Activated CD4-positive, alpha-beta T cell treated with anti-CD3 and anti-CD28 coated beads, Interleukin-2, amount 10 ng/mL, durations not matched to agents 24 days and 14 days (primary cell): ENCODE results near the gene GPLD1. TPM values are rescaled to one million over a fixed set of nuclear protein-coding genes. Genes with fewer than 3 reads are reported as not detected.

Experiments
- DNase-seq: peaks from one replicate; pipeline ENCODE4 v3.0.0; 2022
- H3K27ac Mint-ChIP-seq: one replicate; pipeline ENCODE4 v1.8.0; 2022; ENCODE audit warnings: mild to moderate bottlenecking, mixed read lengths
- H3K27me3 Mint-ChIP-seq: one replicate; pipeline ENCODE4 v1.8.0; 2022; ENCODE audit warnings: mixed read lengths
- H3K36me3 Mint-ChIP-seq: one replicate; pipeline ENCODE4 v1.8.0; 2022; ENCODE audit warnings: low read depth, mild to moderate bottlenecking, mixed read lengths
- H3K4me1 Mint-ChIP-seq: one replicate; pipeline ENCODE4 v1.8.0; 2021; ENCODE audit warnings: mixed read lengths
- H3K4me3 Mint-ChIP-seq: one replicate; pipeline ENCODE4 v1.8.0; 2022; ENCODE audit warnings: mild to moderate bottlenecking, moderate library complexity, mixed read lengths
- H3K9me3 Mint-ChIP-seq: one replicate; pipeline ENCODE4 v1.8.0; 2021; ENCODE audit warnings: mixed read lengths
- intact Hi-C: fragments of 100-400 bp; cut with micrococcal nuclease; formaldehyde crosslinking; loops from one replicate; pipeline ENCODE4 v1.15.1; 2023
- total RNA-seq: library from RNA; stranded (reverse); gene quantifications from 2 replicates; pipeline ENCODE4 v1.2.3, GENCODE V29; 2022

The GPLD1 gene
- total RNA-seq, 1 donor from 2014 or later, result 0.44 TPM

DNA sequence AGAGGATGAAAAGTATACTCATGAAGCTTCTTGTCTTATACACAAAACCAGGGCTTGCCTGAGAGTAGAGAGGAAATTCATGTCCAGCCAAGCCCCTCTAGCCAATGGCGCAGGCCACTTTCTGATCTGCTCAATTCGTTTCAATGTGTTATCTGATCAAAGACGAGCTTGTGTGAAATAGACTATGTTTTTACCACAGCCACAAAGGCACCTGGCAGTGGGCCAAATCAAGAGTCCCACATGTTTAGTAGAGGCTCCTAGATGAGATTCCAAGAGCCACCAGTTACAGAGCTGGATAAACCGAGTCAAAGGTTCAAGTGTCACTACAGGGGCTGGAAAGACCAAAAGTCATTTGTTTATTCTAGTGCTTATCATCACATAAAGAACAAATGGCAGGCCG, 34.9 kb downstream of the GPLD1 start:
- H3K4me3 Mint-ChIP-seq, result no peak overlapping the region
- DNase-seq, result no peak
- H3K27ac Mint-ChIP-seq, result no peak overlapping the region
- H3K4me1 Mint-ChIP-seq, result no peaks in the 10 kb centered on the region
- intact Hi-C loops, result no loop called here
- no peaks in the 10 kb centered on the region for H3K36me3 Mint-ChIP-seq
- no peaks in the 10 kb centered on the region for H3K27me3 Mint-ChIP-seq
- no peaks in the 10 kb centered on the region for H3K9me3 Mint-ChIP-seq

DNA sequence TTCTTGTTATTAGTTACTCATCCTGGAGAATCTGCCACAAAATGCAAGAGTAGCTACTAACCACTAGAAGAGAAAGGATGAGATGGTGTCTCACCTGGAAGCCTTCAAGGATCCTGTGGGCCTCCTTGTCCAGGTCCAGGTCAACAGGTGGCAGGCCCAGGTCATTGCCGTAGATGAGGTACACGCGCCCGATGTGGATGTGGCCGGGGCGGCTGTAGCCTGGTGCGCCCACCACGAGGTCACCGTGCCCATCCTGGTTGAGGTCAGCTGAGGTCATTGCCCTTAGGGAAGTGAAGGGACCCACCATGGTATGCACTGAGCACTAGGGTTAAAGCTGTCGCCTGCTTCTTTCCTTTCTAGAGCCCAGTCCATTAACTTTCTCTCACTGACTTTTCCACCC, 35.5 kb downstream of the GPLD1 start:
- H3K4me3 Mint-ChIP-seq, result no peak overlapping the region
- H3K27me3 Mint-ChIP-seq, result no peaks in the 10 kb centered on the region
- no peaks in the 10 kb centered on the region for H3K36me3 Mint-ChIP-seq
- no peaks in the 10 kb centered on the region for H3K9me3 Mint-ChIP-seq
- H3K4me1 Mint-ChIP-seq, result no peaks in the 10 kb centered on the region
- DNase-seq, result no peak
- intact Hi-C loops, result no loop called here
- no peak overlapping the region for H3K27ac Mint-ChIP-seq

DNA sequence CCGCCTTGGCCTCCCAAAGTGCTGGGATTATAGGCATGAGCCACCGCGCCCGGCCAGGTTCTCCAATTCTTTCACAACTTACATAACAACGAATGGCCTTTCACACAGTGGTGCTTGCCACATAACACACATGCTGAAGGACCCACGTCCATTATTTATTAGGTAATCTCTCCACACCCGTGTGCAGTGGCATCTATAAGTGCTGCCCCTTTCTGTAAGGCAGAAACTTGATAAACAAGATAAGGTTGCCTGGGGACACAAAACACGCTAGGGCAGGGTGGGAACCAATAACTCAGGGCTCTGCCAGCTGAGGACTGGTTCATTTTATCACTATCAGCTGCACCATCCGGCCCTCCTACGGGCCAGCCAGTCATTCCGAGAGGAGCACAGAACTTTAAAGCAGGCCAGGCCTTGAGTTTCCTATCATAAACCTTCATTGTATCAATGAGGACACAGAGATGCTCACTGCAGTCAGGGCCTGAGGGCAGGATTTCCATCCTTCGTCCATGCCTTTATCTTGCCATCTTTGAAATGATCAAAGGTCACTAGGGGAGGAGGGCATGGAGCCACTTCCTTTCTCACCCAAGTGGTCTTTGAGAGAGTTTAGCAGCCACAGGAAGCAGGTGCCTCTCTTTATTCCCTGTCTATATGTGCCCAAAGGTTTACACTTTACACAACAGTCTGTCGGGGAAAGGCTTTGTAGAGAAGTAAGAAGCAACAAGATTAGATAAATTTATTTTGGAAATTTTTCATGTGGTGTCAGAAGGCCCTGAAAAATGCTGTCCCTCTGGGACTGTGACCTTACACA, 37.6 kb downstream of the GPLD1 start:
- Mint-ChIP-seq H3K9me3 (no peaks in the 10 kb centered on the region), H3K27me3 (no peaks in the 10 kb centered on the region), H3K27ac (no peak overlapping the region), H3K4me1 (no peaks in the 10 kb centered on the region), H3K36me3 (no peaks in the 10 kb centered on the region), H3K4me3 (no peak overlapping the region)
- intact Hi-C loops, result no loop called here
- DNase-seq, result no peak

DNA sequence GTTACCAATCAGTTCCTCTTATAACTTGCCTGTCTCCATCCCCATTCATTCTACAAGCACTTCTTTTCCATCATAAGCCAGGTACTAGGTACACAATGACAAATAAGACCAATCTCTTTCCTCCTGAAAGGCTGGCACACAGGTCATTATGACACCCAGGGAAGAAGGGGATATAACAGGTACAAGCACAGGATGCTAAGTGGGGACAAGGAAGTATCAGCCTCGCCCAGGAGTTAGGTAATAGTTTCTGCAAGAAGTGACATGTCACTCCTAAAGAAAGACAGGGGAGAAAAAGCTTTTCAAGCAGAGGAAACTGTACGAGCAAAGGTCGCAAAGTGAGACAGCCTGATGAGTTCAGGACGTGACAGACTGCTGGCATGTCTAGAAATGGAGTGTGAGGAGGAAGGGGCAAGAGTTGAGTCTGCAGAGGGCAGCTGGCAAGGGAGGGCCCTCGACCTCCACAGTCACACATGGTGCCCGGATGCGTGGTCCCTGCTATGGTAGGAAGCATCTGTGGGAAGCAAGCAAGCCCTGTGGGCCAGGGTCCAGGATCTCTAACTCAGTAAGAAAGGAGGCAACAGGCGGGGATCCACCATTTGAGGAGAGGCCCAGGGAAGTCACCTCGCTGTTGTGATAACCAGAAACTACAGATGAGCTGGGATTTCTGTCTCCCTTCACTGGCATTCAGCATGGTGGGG, 40.4 kb downstream of the GPLD1 start:
- no peaks in the 10 kb centered on the region for H3K9me3 Mint-ChIP-seq
- intact Hi-C loops, result no loop called here
- no peak overlapping the region for H3K27ac Mint-ChIP-seq
- no peaks in the 10 kb centered on the region for H3K27me3 Mint-ChIP-seq
- H3K4me1 Mint-ChIP-seq, result no peaks in the 10 kb centered on the region
- DNase-seq, result no peak
- H3K36me3 Mint-ChIP-seq, result no peaks in the 10 kb centered on the region
- H3K4me3 Mint-ChIP-seq, result no peak overlapping the region

DNA sequence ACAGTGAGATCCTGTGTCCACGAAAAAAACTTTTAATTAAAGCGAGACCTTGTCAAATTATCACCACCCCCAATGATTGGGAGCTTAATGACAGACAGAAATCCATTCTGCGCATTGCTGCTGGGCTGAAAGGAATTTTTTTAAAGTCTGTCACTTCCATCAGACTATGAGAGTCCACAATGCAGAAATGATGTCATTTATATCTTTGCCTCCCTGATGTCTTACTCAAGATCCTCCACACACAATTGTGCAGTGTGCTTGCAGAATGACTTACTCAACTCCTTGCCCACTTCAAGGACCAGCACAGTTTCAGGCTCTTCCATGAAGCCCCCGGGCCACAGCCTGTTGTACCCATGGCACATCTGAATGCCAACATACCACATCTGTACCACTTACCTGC, 41.0 kb downstream of the GPLD1 start:
- Mint-ChIP-seq H3K27me3 (no peaks in the 10 kb centered on the region), H3K9me3 (no peaks in the 10 kb centered on the region), H3K36me3 (no peaks in the 10 kb centered on the region), H3K4me1 (no peaks in the 10 kb centered on the region), H3K4me3 (no peak overlapping the region), H3K27ac (no peak overlapping the region)
- DNase-seq, result no peak
- intact Hi-C loops, result no loop called here

DNA sequence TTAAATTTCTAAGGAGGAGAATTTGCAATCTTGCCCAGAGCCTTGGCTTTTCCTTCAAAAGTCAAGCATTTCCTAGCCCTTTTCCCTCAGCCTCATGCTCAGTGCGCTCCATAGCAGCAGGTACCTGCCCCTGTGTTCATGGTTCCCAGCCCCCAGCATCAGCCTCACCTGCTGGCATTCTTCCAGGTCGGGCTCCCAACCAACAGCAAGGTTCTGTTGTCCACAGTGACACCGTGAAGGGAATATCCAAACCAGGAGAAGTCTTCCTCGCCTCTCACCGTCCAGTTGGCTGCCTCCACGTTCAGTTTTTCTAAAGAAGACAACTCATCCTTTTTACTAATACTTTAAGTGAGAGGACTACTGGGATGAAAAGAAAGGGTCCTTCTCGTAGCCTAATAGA, 42.7 kb downstream of the GPLD1 start:
- Mint-ChIP-seq H3K4me3 (no peak overlapping the region), H3K27me3 (no peaks in the 10 kb centered on the region), H3K4me1 (no peaks in the 10 kb centered on the region), H3K27ac (no peak overlapping the region), H3K9me3 (no peaks in the 10 kb centered on the region), H3K36me3 (no peaks in the 10 kb centered on the region)
- DNase-seq, result no peak
- intact Hi-C loops, result no loop called here

DNA sequence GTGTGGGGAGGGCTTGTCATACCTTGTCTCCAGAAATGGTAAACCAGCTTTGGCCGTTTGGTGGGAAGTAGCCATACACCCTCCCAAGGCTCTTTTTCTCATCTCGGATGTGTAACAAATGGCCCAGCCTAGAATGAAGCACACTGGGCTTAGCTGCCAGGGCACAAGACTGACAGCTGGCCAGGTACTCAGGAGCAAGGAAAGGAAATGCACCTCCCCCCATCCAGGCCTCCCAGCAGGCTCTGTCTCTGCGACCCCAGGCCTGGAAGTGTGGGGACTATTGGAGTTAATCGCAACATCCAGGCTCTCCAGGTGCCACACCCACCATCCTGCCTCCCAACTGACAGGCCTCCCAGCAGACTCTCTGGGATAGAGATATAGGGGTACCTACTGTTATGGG, 43.7 kb downstream of the GPLD1 start:
- Mint-ChIP-seq H3K36me3 (no peaks in the 10 kb centered on the region), H3K27me3 (no peaks in the 10 kb centered on the region), H3K4me1 (no peaks in the 10 kb centered on the region), H3K9me3 (no peaks in the 10 kb centered on the region), H3K27ac (no peak overlapping the region), H3K4me3 (no peak overlapping the region)
- no peak for DNase-seq
- intact Hi-C loops, result no loop called here

DNA sequence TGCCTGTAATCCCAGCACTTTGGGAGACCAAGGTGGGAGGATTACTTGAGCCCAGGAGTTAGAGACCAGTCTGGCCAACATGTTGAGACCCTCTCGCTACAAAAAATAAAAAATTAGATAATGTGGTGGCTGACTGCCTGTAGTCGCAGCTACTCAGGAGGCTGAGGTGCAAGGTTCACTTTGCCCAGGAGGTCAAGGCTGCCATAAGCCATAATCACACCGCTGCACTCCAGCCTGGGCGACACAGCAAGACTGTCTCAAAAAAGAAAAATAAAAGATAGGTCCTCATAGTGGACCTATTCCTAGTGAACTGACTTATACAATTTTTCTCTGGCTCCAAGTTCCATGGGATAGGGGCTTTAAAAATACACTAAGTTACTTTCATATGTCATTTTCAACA, 44.8 kb downstream of the GPLD1 start:
- peaks cover 2% of the 10 kb centered on the region for H3K4me1 Mint-ChIP-seq
- H3K27ac Mint-ChIP-seq, result no peak overlapping the region
- no peaks in the 10 kb centered on the region for H3K9me3 Mint-ChIP-seq
- H3K36me3 Mint-ChIP-seq, result no peaks in the 10 kb centered on the region
- no peak overlapping the region for H3K4me3 Mint-ChIP-seq
- DNase-seq, result no peak
- intact Hi-C loops, result no loop called here
- H3K27me3 Mint-ChIP-seq, result no peaks in the 10 kb centered on the region

DNA sequence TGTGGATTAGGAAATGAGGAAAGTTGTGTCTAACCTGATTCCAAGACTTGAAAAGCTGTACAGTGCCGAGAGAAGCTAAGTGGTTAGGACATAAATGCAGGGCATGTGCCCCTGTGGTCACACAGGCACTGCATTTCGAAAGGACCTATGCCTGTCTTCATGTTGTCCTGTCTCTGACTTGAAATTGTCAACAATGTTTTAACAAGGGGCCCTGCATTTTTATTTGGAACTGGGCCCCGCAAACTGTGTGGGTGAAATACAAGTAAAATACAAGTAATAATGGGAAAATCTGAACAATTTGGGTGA, 47.8 kb downstream of the GPLD1 start:
- peaks cover 2% of the 10 kb centered on the region for H3K4me1 Mint-ChIP-seq
- no peaks in the 10 kb centered on the region for H3K36me3 Mint-ChIP-seq
- no peak for DNase-seq
- peaks cover 2% of the 10 kb centered on the region for H3K27me3 Mint-ChIP-seq
- intact Hi-C loops, result no loop called here
- no peak overlapping the region for H3K27ac Mint-ChIP-seq
- H3K4me3 Mint-ChIP-seq, result no peak overlapping the region
- H3K9me3 Mint-ChIP-seq, result no peaks in the 10 kb centered on the region

DNA sequence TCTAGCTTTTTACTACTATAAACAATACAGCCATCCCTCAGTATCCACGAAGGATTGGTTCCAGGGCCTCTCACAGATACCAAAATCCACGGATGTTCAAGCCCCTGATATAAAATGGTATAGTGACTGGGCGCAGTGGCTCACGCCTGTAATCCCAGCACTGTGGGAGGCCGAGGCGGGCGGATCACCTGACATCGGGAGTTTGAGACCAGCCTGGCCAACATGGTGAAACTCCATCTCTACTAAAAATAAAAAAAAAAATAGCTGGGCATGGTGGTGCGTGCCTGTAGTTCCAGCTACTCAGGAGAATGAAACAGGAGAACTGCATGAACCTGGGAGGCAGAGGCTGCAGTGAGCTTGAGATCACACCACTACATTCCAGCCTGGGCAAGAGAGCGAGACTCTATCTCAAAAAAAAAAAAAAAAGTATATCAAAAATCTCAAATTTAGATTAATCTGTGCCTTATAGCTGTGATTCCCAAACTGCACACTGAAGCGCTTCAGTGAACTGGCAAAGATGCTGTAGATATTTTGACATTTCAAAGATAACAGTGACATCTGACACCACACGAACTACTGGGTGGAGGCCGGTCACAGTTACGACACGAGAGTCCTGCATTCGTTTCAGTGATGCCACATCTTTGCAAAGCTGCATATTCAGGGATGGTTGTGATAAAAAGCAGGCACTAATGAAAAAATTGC, 48.3 kb downstream of the GPLD1 start:
- Mint-ChIP-seq H3K9me3 (no peaks in the 10 kb centered on the region), H3K4me1 (peaks cover 2% of the 10 kb centered on the region), H3K27me3 (peaks cover 2% of the 10 kb centered on the region), H3K27ac (no peak overlapping the region), H3K36me3 (no peaks in the 10 kb centered on the region), H3K4me3 (no peak overlapping the region)
- DNase-seq, result no peak
- intact Hi-C loops, result no loop called here

DNA sequence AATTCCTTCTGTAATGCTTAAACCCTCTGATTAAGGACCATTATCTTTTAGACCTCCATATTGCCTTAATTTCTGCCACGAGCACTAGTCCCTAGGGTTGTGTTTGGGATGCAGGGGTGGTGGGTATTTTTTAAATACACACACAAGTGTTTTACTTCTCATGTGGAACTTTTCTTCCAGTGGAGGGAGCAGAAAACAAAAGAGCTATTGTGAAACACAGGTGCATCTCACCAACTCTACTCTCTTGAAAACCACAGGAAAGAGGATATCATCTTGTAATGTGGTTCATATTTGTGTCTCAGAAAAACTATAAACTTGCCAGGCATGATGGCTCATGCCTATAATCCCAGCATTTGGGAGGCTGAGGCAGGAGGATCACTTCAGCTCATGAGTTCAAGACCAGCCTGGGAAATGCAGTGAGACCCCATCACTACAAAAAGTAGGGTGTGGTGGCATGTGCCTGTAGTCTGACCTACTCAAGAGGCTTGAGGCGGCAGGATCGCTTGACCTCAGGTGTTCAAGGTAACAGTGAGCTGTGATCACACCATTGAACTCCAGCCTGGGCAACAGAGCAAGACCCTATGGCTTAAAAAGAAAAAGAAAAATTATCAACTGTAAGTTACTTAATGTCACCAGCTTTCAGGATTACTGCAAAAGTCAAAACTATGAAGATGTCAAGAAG, 49.4 kb downstream of the GPLD1 start:
- intact Hi-C loops, result no loop called here
- no peak overlapping the region for H3K27ac Mint-ChIP-seq
- peaks cover 2% of the 10 kb centered on the region for H3K4me1 Mint-ChIP-seq
- DNase-seq, result no peak
- peaks cover 2% of the 10 kb centered on the region for H3K27me3 Mint-ChIP-seq
- H3K36me3 Mint-ChIP-seq, result no peaks in the 10 kb centered on the region
- H3K9me3 Mint-ChIP-seq, result no peaks in the 10 kb centered on the region
- no peak overlapping the region for H3K4me3 Mint-ChIP-seq

DNA sequence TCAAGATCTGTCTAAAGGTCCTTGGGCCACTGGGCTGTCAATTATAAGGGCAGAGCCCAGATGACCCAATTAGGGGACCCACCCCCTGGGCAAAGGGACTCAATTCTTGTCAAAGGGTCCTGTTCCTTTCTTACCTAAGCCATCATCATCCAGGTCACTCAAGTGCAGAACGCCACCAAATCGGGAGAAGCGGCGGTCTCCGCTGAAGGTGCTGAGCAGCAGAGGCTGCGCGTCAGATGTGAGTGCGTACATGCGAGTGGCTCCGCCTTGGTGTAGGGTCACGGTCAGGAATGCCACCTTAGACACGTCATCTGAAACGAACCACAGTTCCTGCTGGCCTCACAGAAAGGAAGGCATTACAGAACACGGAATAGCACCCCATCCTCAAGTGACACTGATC, 52.4 kb downstream of the GPLD1 start:
- intact Hi-C loops, result no loop called here
- DNase-seq, result no peak
- H3K36me3 Mint-ChIP-seq, result no peaks in the 10 kb centered on the region
- no peaks in the 10 kb centered on the region for H3K9me3 Mint-ChIP-seq
- peaks cover 2% of the 10 kb centered on the region for H3K27me3 Mint-ChIP-seq
- no peak overlapping the region for H3K27ac Mint-ChIP-seq
- peaks cover 2% of the 10 kb centered on the region for H3K4me1 Mint-ChIP-seq
- no peak overlapping the region for H3K4me3 Mint-ChIP-seq

DNA sequence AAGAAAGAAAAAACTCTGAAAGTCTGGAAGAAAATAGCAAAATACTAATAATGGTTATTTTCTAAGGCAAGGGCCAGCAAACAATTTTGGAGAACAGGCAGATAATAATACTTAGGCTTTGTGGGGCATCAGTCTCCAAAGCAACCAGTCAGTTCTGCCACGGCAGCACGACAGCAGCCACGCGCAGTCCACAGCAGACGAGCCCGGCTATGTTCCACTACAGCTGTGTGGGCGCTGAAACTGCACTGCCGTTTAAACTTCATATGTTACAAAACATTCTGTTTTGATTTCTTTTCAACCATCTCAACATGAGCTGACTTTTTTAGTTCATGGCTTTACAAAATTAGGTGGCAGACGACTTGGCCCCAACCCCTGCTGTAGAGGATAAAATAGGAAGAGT, 56.8 kb downstream of the GPLD1 start:
- Mint-ChIP-seq H3K9me3 (no peaks in the 10 kb centered on the region), H3K27ac (no peak overlapping the region), H3K36me3 (no peaks in the 10 kb centered on the region), H3K4me1 (no peaks in the 10 kb centered on the region), H3K27me3 (no peaks in the 10 kb centered on the region), H3K4me3 (no peak overlapping the region)
- intact Hi-C loops, result loop anchor here (5.0 kb wide), 1 partner anchor 265 kb away; no protein-coding TSS in a partner anchor
- no peak for DNase-seq

DNA sequence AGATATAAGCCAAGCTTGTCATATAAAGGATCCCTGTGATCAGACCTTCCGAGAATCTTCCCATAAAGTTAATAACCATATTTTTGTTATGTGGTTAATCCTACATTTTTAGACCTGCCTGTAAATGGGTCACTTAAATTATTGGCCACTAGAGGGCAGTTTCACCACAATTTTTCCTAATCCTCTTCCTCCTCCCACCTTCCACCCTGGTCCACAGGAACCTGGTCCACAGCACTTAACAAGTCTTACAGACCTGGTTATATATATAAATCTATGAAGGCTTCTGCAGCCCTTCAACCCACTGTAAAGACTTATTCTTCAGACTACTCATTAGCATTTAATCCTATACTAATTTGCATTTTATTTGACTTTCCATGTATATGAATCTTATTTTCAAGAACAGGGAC, 58.3 kb downstream of the GPLD1 start:
- Mint-ChIP-seq H3K4me1 (no peaks in the 10 kb centered on the region), H3K9me3 (no peaks in the 10 kb centered on the region), H3K4me3 (no peak overlapping the region), H3K27ac (no peak overlapping the region), H3K27me3 (no peaks in the 10 kb centered on the region), H3K36me3 (no peaks in the 10 kb centered on the region)
- peak; percentile 75 for DNase-seq
- intact Hi-C loops, result loop anchor here (2.0 to 5.0 kb wide), 2 partner anchors 90 to 266 kb away; no protein-coding TSS in a partner anchor
